Smooth muscle cell (in vitro differentiated cells): ENCODE data around the gene RAB20. TPM values are rescaled to one million over a fixed set of nuclear protein-coding genes. Genes with fewer than 3 reads are reported as not detected.

Experiments used
- DNase-seq: peaks from one replicate; lab custom pipeline; 2025; ENCODE audit not compliant: unreplicated experiment; lab: John Stamatoyannopoulos, UW
- H2AFZ ChIP-seq: fragments of 200-600 bp; sonication (generic); 2 replicates; pipeline ENCODE4 v1.6.0; 2016; ENCODE audit warnings: antibody characterized with exemption, low read depth, mild to moderate bottlenecking
- H3F3A ChIP-seq: fragments of 200-600 bp; sonication (generic); 2 replicates; pipeline ENCODE4 v1.6.0; 2017; ENCODE audit warnings: antibody characterized with exemption, low read depth
- H3K27ac ChIP-seq: fragments of 200-600 bp; sonication (generic); 2 replicates; pipeline ENCODE4 v1.5.1; 2016; ENCODE audit warnings: low read depth, mild to moderate bottlenecking
- H3K27me3 ChIP-seq: fragments of 200-600 bp; sonication (generic); 2 replicates; pipeline ENCODE4 v1.6.1; 2016; ENCODE audit warnings: low read depth, mild to moderate bottlenecking
- H3K36me3 ChIP-seq: fragments of 200-600 bp; sonication (generic); 2 replicates; pipeline ENCODE4 v1.5.1; 2016; ENCODE audit warnings: low read depth
- H3K4me1 ChIP-seq: fragments of 200-600 bp; sonication (generic); 2 replicates; pipeline ENCODE4 v1.5.1; 2016; ENCODE audit warnings: low read depth
- H3K4me2 ChIP-seq: fragments of 200-600 bp; sonication (generic); 2 replicates; pipeline ENCODE4 v1.6.0; 2016; ENCODE audit warnings: mild to moderate bottlenecking
- H3K4me3 ChIP-seq: fragments of 200-600 bp; sonication (generic); 2 replicates; pipeline ENCODE4 v1.5.1; 2016; ENCODE audit warnings: mild to moderate bottlenecking
- H3K79me2 ChIP-seq: fragments of 200-600 bp; sonication (generic); 2 replicates; pipeline ENCODE4 v1.6.0; 2016; ENCODE audit warnings: low read depth, mild to moderate bottlenecking
- H3K9ac ChIP-seq: fragments of 200-600 bp; sonication (generic); 2 replicates; pipeline ENCODE4 v1.6.0; 2016; ENCODE audit warnings: low read depth
- H3K9me3 ChIP-seq: fragments of 200-600 bp; sonication (generic); replicated peaks from 2 replicates; pipeline ENCODE4 v1.5.1; 2016; ENCODE audit warnings: low read depth
- H4K20me1 ChIP-seq: fragments of 200-600 bp; sonication (generic); 2 replicates; pipeline ENCODE4 v1.6.0; 2016; ENCODE audit warnings: low read depth
- WGBS: methylation state at CpG from one replicate; pipeline ENCODE4 v1.1.7; 2016; ENCODE audit warnings: low lambda C conversion rate; 5-methylcytosine and 5-hydroxymethylcytosine counted together
- polyA plus RNA-seq: library from polyadenylated mRNA; unstranded; fragments of >200 nt; fragmentation: Nextera tagmentation; extraction: Ambion mirVana; gene quantifications from 2 replicates; pipeline ENCODE4 v1.2.1, GENCODE V29; 2016
- total RNA-seq: library from RNA; depleted of rRNA; stranded (reverse); fragments of >200 nt; gene quantifications from 2 replicates; pipeline ENCODE4 v1.2.3, GENCODE V29; 2014
- TF ChIP-seq, protein P1 (sequence below): fragments of 200-600 bp; sonication (generic); IDR thresholded peaks from 2 replicates; pipeline ENCODE4 v1.5.1; 2017; ENCODE audit warnings: borderline replicate concordance, mild to moderate bottlenecking, antibody characterized with exemption; ENCODE audit not compliant: insufficient read depth, poor library complexity, severe bottlenecking

The RAB20 gene
- total and polyA plus RNA-seq, 2 experiments from 2014 or later: 12.9 to 18.0 TPM

DNA sequence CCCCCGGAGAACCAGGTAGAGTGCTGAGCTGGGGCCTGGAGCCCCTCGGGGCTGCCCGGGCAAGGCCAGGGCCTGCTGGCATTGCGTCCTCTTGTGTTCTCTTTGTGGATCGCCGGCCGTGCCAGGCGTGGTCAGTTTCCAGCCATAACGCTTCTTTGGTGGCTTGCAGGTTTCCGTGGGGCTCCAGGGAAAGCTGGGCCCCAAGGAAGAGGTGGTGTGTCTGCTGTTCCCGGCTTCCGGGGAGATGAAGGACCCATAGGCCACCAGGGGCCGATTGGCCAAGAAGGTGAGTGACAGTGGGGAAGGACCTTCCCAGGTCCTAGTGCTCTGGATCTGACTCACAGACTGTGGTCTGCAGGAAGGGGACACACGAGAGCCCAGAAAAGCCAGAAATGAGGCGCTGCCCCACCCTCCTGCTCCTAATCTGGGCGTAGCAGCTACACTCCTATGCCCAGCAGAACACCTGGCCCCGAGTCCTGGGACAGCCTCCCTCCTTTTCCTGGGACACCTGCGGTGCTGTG lies 57.5 kb downstream of the RAB20 start:
- TF ChIP-seq, protein P1, sequence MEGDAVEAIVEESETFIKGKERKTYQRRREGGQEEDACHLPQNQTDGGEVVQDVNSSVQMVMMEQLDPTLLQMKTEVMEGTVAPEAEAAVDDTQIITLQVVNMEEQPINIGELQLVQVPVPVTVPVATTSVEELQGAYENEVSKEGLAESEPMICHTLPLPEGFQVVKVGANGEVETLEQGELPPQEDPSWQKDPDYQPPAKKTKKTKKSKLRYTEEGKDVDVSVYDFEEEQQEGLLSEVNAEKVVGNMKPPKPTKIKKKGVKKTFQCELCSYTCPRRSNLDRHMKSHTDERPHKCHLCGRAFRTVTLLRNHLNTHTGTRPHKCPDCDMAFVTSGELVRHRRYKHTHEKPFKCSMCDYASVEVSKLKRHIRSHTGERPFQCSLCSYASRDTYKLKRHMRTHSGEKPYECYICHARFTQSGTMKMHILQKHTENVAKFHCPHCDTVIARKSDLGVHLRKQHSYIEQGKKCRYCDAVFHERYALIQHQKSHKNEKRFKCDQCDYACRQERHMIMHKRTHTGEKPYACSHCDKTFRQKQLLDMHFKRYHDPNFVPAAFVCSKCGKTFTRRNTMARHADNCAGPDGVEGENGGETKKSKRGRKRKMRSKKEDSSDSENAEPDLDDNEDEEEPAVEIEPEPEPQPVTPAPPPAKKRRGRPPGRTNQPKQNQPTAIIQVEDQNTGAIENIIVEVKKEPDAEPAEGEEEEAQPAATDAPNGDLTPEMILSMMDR: no peak
- Histone ChIP-seq H3K9ac (no peak overlapping the region), H3K9me3 (no peaks in the 10 kb centered on the region), H3F3A (peaks cover 71% of the 10 kb centered on the region), H3K79me2 (peaks cover 4% of the 10 kb centered on the region), H3K4me1 (peaks cover 3% of the 10 kb centered on the region), H3K4me2 (no peak overlapping the region), H3K4me3 (no peak overlapping the region), H3K27me3 (no peaks in the 10 kb centered on the region), H3K36me3 (peaks cover 31% of the 10 kb centered on the region), H2AFZ (no peak overlapping the region), H3K27ac (peak overlapping the region; percentile 79), H4K20me1 (peaks cover 97% of the 10 kb centered on the region)
- 95% methylated on average over 18 of the region's 18 CpGs for WGBS
- DNase-seq: no peak

DNA sequence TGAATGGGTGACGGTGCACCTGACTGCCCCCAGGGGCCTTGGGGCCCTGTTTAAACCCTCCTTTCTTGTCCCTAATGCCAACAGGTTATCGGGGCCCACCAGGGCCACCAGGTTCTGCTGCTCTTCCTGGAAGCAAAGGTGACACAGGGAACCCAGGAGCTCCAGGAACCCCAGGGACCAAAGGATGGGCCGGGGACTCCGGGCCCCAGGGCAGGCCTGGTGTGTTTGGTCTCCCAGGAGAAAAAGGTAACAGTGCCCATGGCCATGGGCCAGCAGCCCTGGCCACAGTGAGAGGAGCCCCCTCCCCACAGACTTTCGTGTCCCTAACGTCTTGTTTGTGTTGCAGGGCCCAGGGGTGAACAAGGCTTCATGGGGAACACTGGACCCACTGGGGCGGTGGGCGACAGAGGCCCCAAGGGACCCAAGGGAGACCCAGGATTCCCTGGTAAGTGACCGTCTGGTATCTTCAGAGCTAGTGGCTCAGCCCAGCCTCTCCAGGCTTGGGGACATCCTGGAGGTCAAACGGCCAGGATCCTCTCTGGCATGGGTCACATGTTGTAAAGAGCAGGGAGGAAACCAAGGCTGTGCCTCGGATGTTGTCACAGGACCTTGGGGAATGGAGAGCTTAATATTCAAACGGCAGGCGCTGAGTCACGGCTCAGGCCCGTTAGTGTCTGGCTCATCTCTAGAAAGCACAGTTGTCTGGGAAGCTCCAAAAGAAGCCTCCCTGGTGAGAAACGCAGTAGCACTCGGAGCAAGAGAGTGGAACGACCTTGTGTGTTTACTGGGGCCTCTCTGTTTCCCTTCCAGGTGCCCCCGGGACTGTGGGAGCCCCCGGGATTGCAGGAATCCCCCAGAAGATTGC lies 58.3 kb downstream of the RAB20 start:
- Histone ChIP-seq H3K27ac (peak overlapping the region; percentile 79), H3K36me3 (peaks cover 24% of the 10 kb centered on the region), H3K9me3 (no peaks in the 10 kb centered on the region), H3K9ac (no peak overlapping the region), H3F3A (peaks cover 67% of the 10 kb centered on the region), H2AFZ (no peak overlapping the region), H3K79me2 (peaks cover 4% of the 10 kb centered on the region), H3K4me2 (no peak overlapping the region), H3K4me1 (peaks cover 3% of the 10 kb centered on the region), H3K4me3 (no peak overlapping the region), H3K27me3 (no peaks in the 10 kb centered on the region), H4K20me1 (peaks cover 97% of the 10 kb centered on the region)
- TF ChIP-seq, protein P1: no peak
- DNase-seq: no peak
- WGBS: 62% methylated on average over 20 of the region's 20 CpGs

DNA sequence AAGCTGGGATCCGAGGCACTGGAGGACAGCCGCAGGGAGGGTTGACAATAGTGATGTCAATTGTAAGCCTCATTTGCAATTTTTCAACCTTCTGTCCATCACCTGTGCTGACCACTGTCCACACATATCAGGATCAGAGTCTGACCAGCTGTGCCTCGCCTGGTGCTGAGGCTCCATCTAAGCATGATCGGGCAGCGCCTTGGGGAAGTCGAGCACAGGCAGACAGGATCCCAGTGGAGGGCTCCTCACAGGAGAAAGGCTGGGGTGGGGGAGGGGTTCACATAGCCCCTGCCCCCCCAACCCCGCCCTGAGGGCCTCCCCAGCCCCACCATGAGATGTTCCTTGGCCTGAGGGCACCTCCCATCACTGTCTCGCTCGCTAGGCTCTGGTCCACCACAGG lies 60.3 kb downstream of the RAB20 start:
- no peak overlapping the region for H2AFZ ChIP-seq
- no peak overlapping the region for H3K4me3 ChIP-seq
- H3K79me2 ChIP-seq: peaks cover 4% of the 10 kb centered on the region
- no peak overlapping the region for H3K9ac ChIP-seq
- peaks cover 20% of the 10 kb centered on the region for H3K36me3 ChIP-seq
- no peak for DNase-seq
- no peaks in the 10 kb centered on the region for H3K9me3 ChIP-seq
- no peak overlapping the region for H3K4me2 ChIP-seq
- no peaks in the 10 kb centered on the region for H3K27me3 ChIP-seq
- TF ChIP-seq, protein P1: no peak
- peak overlapping the region; percentile 80 for H3K27ac ChIP-seq
- peaks cover 3% of the 10 kb centered on the region for H3K4me1 ChIP-seq
- WGBS: 97% methylated on average over 9 of the region's 9 CpGs
- peaks cover 85% of the 10 kb centered on the region for H4K20me1 ChIP-seq
- peaks cover 60% of the 10 kb centered on the region for H3F3A ChIP-seq
